Hepatocyte (in vitro differentiated cells): ENCODE data around the gene HYAL2. TPM values are rescaled to one million over a fixed set of nuclear protein-coding genes. Genes with fewer than 3 reads are reported as not detected.

Experiments
- DNase-seq: peaks from one replicate; pipeline ENCODE4 v3.0.0-alpha.2; 2016; ENCODE audit warnings: low spot score
- H2AFZ ChIP-seq: fragments of 200-600 bp; sonication (generic); 2 replicates; pipeline ENCODE4 v1.6.0; 2016; ENCODE audit warnings: antibody characterized with exemption, mild to moderate bottlenecking
- H3K27ac ChIP-seq: fragments of 200-600 bp; sonication (generic); 2 replicates; pipeline ENCODE4 v1.5.1; 2016; ENCODE audit warnings: mild to moderate bottlenecking
- H3K27me3 ChIP-seq: fragments of 200-600 bp; sonication (generic); 2 replicates; pipeline ENCODE4 v1.6.1; 2016
- H3K36me3 ChIP-seq: fragments of 200-600 bp; sonication (generic); replicated peaks from 2 replicates; pipeline ENCODE4 v1.5.1; 2016; ENCODE audit warnings: low read depth; ENCODE audit not compliant: insufficient read depth
- H3K4me1 ChIP-seq: fragments of 200-600 bp; sonication (generic); 2 replicates; pipeline ENCODE4 v1.5.1; 2016; ENCODE audit warnings: mild to moderate bottlenecking, moderate library complexity; ENCODE audit not compliant: insufficient read depth
- H3K4me2 ChIP-seq: fragments of 200-600 bp; sonication (generic); 2 replicates; pipeline ENCODE4 v1.6.0; 2016
- H3K4me3 ChIP-seq: fragments of 200-600 bp; sonication (generic); 2 replicates; pipeline ENCODE4 v1.5.1; 2016; ENCODE audit warnings: mild to moderate bottlenecking
- H3K79me2 ChIP-seq: fragments of 200-600 bp; sonication (generic); 2 replicates; pipeline ENCODE4 v1.6.0; 2017; ENCODE audit warnings: mild to moderate bottlenecking
- H3K9me2 ChIP-seq: fragments of 200-600 bp; sonication (generic); replicated peaks from 2 replicates; pipeline ENCODE4 v1.6.0; 2017; ENCODE audit warnings: mild to moderate bottlenecking; ENCODE audit not compliant: insufficient read depth
- H3K9me3 ChIP-seq: fragments of 200-600 bp; sonication (generic); 2 replicates; pipeline ENCODE4 v1.5.1; 2016; ENCODE audit warnings: low read depth, mild to moderate bottlenecking
- H4K20me1 ChIP-seq: fragments of 200-600 bp; sonication (generic); 2 replicates; pipeline ENCODE4 v1.6.0; 2016; ENCODE audit warnings: mild to moderate bottlenecking; ENCODE audit not compliant: insufficient read depth, poor library complexity, severe bottlenecking
- EZH2 ChIP-seq: fragments of 200-600 bp; sonication (generic); IDR thresholded peaks from 2 replicates; pipeline ENCODE4 v1.6.1; 2016; ENCODE audit warnings: antibody characterized with exemption, mild to moderate bottlenecking, borderline replicate concordance
- EZH2phosphoT487 ChIP-seq: fragments of 200-600 bp; sonication (generic); IDR thresholded peaks from one replicate; pipeline ENCODE4 v1.6.1; 2018; ENCODE audit warnings: antibody characterized with exemption, mild to moderate bottlenecking, low read depth, moderate library complexity; ENCODE audit not compliant: unreplicated experiment, severe bottlenecking
- WGBS: methylation state at CpG from one replicate; pipeline ENCODE4 v1.1.6; 2016; ENCODE audit warnings: low lambda C conversion rate; ENCODE audit errors: missing lambda C conversion rate; 5-methylcytosine and 5-hydroxymethylcytosine counted together
- polyA plus RNA-seq: library from polyadenylated mRNA; unstranded; fragments of >200 nt; fragmentation: Nextera tagmentation; extraction: Ambion mirVana; gene quantifications from 2 replicates; pipeline ENCODE4 v1.2.1, GENCODE V29; 2016
- total RNA-seq: library from RNA; depleted of rRNA; stranded (reverse); fragments of >200 nt; gene quantifications from 2 replicates; pipeline ENCODE4 v1.2.3, GENCODE V29; 2014
- TF ChIP-seq, protein P1 (sequence below): fragments of 200-600 bp; sonication (generic); IDR thresholded peaks from 2 replicates; pipeline ENCODE4 v1.5.1; 2016; ENCODE audit warnings: antibody characterized with exemption, mild to moderate bottlenecking; ENCODE audit not compliant: poor library complexity

The HYAL2 gene
- total and polyA plus RNA-seq, 2 experiments from 2014 or later: 75.4 to 125 TPM

DNA sequence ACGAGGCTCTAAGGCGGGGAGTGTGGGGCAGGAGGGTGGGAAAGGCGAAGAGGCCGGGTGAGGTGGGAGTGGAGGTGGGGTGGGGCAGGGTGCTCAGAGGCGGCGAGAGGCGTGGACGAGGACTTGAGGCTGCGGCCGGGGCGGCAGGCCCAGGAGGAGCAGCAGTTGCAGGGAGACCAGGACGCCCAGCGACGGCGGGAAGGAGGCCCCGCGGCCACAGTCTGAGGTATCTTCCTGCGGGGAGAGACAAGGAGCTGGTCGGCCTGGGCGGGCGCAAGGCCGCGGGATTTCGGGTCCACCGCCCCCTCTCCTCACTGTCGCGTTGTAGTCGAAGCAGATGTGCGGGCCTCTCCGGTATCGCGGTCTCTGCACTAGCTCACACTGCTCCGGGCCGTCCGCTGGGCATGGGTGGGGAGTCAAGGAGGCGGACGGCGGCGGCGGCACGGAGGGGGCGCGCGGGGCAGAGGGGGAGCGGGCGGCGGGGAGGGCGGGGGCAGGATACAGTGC is 42.1 kb upstream of the HYAL2 start:
- H3K27ac ChIP-seq: peak overlapping the region; percentile 52
- no peaks in the 10 kb centered on the region for H4K20me1 ChIP-seq
- no peaks in the 10 kb centered on the region for H3K27me3 ChIP-seq
- H2AFZ ChIP-seq: peak overlapping the region; percentile 88
- no peaks in the 10 kb centered on the region for H3K79me2 ChIP-seq
- no peaks in the 10 kb centered on the region for H3K9me2 ChIP-seq
- H3K4me2 ChIP-seq: peak overlapping the region; percentile 93
- H3K9me3 ChIP-seq: no peaks in the 10 kb centered on the region
- no peaks in the 10 kb centered on the region for H3K4me1 ChIP-seq
- no peak for TF ChIP-seq EZH2phosphoT487
- TF ChIP-seq, protein P1, sequence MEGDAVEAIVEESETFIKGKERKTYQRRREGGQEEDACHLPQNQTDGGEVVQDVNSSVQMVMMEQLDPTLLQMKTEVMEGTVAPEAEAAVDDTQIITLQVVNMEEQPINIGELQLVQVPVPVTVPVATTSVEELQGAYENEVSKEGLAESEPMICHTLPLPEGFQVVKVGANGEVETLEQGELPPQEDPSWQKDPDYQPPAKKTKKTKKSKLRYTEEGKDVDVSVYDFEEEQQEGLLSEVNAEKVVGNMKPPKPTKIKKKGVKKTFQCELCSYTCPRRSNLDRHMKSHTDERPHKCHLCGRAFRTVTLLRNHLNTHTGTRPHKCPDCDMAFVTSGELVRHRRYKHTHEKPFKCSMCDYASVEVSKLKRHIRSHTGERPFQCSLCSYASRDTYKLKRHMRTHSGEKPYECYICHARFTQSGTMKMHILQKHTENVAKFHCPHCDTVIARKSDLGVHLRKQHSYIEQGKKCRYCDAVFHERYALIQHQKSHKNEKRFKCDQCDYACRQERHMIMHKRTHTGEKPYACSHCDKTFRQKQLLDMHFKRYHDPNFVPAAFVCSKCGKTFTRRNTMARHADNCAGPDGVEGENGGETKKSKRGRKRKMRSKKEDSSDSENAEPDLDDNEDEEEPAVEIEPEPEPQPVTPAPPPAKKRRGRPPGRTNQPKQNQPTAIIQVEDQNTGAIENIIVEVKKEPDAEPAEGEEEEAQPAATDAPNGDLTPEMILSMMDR: no peak
- TF ChIP-seq EZH2: no peak
- DNase-seq: peak; percentile 58
- no peaks in the 10 kb centered on the region for H3K36me3 ChIP-seq
- 7% methylated on average over 42 of the region's 48 CpGs for WGBS
- peak overlapping the region; percentile 37 for H3K4me3 ChIP-seq

DNA sequence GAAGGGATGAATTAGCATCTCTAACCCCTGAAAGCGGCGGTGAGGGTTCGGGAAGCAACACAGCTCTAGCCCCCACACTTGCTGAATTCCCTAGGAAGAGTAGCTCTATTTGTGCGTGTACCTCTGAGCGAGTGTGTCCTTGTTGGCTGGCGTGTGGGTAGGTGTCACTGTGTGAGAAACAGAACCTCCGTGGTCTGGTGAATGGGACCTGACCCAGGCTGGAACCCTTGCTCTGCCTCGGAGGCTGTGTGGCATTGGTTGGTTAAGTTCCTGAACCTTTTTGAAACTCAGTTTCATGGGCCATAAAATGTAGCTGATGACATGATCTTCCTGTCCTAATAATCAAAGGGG is 37.2 kb upstream of the HYAL2 start:
- no peak overlapping the region for H3K27ac ChIP-seq
- no peaks in the 10 kb centered on the region for H3K9me3 ChIP-seq
- H3K4me1 ChIP-seq: peaks cover 27% of the 10 kb centered on the region
- H3K4me3 ChIP-seq: no peak overlapping the region
- DNase-seq: no peak
- TF ChIP-seq, protein P1: no peak
- TF ChIP-seq EZH2: no peak
- TF ChIP-seq EZH2phosphoT487: no peak
- H4K20me1 ChIP-seq: peaks cover 38% of the 10 kb centered on the region
- no peaks in the 10 kb centered on the region for H3K27me3 ChIP-seq
- peak overlapping the region; percentile 8 for H2AFZ ChIP-seq
- H3K79me2 ChIP-seq: peaks cover 43% of the 10 kb centered on the region
- WGBS: 20% methylated on average over 8 of the region's 8 CpGs
- H3K4me2 ChIP-seq: peak overlapping the region; percentile 65
- no peaks in the 10 kb centered on the region for H3K9me2 ChIP-seq
- no peaks in the 10 kb centered on the region for H3K36me3 ChIP-seq

DNA sequence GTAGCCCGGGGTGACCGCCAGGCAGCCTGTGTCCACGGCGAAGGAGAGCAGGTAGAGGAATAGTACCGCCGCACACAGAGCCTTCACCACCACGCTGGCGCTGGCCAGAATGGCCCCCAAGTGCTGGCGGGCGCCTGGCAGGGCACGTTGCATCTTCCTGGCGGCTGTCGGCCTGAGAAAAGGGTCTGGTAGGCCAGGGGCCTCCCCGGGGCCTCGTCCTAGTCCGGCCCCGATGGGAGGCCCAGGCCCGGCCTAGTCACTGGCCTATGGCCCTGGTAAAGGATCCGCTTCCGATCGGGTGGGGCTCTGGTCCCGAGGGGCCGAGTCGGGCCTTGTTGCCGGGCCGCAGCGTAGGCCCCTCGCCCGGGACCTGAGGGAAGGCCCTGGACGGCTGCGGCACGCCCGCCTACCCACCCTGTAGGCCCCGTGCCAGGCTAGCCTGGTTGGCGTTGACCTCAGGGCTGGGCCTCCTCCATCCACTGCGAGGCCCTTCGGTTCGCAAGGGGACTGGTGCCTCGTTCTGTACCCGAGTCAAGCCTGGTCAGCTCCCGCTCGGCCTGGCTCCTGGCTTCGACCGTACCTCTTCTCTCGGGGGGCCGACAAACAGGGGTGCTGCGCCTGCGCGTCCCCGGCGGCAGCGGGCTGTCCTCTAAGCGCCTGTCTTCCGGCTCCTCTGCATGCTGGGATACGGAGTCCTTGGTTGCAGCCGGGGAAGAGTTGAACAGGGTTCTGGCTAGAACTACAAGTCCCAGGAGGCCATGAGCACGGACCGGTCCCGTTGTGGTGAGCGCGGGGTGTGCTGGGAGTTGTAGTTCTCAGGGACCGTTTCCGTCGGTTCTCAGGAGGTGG is 36.6 kb upstream of the HYAL2 start, which contains the start of gene TMEM115:
Gene TMEM115 (minus strand): TSS at position 611 of the 849 bp plus-strand sequence. CDS start 458 bp downstream, at position 153.
- peaks cover 38% of the 10 kb centered on the region for H4K20me1 ChIP-seq
- peak within 1 kb of the TSS; percentile 82 for H3K27ac ChIP-seq
- peak; percentile 98 for DNase-seq
- WGBS: 8% methylated on average over 64 of the region's 64 CpGs
- H3K4me2 ChIP-seq: peak within 1 kb of the TSS; percentile 99
- H3K79me2 ChIP-seq: peaks cover 43% of the 10 kb centered on the region
- peak within 1 kb of the TSS; percentile 28 for H2AFZ ChIP-seq
- no peaks in the 10 kb centered on the region for H3K36me3 ChIP-seq
- TF ChIP-seq EZH2 (no peak), EZH2phosphoT487 (no peak)
- TF ChIP-seq, protein P1: no peak
- H3K4me1 ChIP-seq: peaks cover 27% of the 10 kb centered on the region
- H3K27me3 ChIP-seq: no peaks in the 10 kb centered on the region
- H3K9me2 ChIP-seq: no peaks in the 10 kb centered on the region
- peak within 1 kb of the TSS; percentile 74 for H3K4me3 ChIP-seq
- no peaks in the 10 kb centered on the region for H3K9me3 ChIP-seq
